H1 (cell line): ENCODE data around the gene SIRT5. TPM values are rescaled to one million over a fixed set of nuclear protein-coding genes. Genes with fewer than 3 reads are reported as not detected.

ENCODE experiments used
- BRCA1 ChIP-seq: IDR thresholded peaks from 2 replicates; pipeline ENCODE4 v1.6.1; 2012; ENCODE audit warnings: low read depth, low read length, improper control_type of control experiment
- CEBPB ChIP-seq: IDR thresholded peaks from 2 replicates; pipeline ENCODE4 v1.6.1; 2012; ENCODE audit warnings: low read depth, low read length
- HDAC2 ChIP-seq, 2 experiments: fragments of 300-600 bp in 1 of 2; sonication (generic) in 1 of 2; IDR thresholded peaks; 2 replicates each; pipeline ENCODE4 v1.6.1; 2011 to 2012; ENCODE audit warnings: low read depth in 2 of 2, low read length in 2 of 2, mild to moderate bottlenecking in 2 of 2, moderate library complexity in 2 of 2, borderline replicate concordance in 1 of 2, inconsistent platforms in 1 of 2
- HDAC6 ChIP-seq: IDR thresholded peaks from one replicate; pipeline ENCODE4 v1.7.1; 2012; ENCODE audit warnings: low read depth, mild to moderate bottlenecking, inconsistent platforms, low read length, moderate library complexity
- SIN3A ChIP-seq, 2 experiments: IDR thresholded peaks in 1 of 2; conservative IDR thresholded peaks in 1 of 2; 2 replicates each; pipeline ENCODE4 v1.6.1; 2011 to 2012; ENCODE audit warnings: low read length in 2 of 2, improper control_type of control experiment in 1 of 2, low read depth in 1 of 2, mild to moderate bottlenecking in 1 of 2
- SP1 ChIP-seq: IDR thresholded peaks from 2 replicates; pipeline ENCODE4 v1.6.1; 2011; ENCODE audit warnings: low read depth, low read length
- SRF ChIP-seq: IDR thresholded peaks from 2 replicates; pipeline ENCODE4 v1.6.1; 2011; ENCODE audit warnings: mild to moderate bottlenecking, low read depth, low read length, moderate library complexity
- polyA plus RNA-seq, 7 experiments: library from polyadenylated mRNA; depleted of rRNA in 3 of 7; stranded (reverse) in 5 of 7; unstranded in 2 of 7; fragments of >200 nt in 5 of 7; fragments of 200-250 nt in 2 of 7; gene quantifications; 1 replicate in 5 of 7; 2 replicates in 1 of 7; 4 replicates in 1 of 7; pipeline versions ENCODE4 v1.2.1 to v1.2.3, GENCODE V29; 2011 to 2013; ENCODE audit warnings: missing spikeins in 2 of 7, mixed read lengths in 2 of 7
- total RNA-seq: library from RNA; stranded (reverse); fragmentation: NEBNext Ultra II Directional; extraction: Animal tissue kit (Norgen Biotek cat#: 25700); gene quantifications from 2 replicates; pipeline ENCODE4 v1.2.1, GENCODE V29; 2021
- TF ChIP-seq, protein P1 (sequence below): IDR thresholded peaks from 2 replicates; pipeline ENCODE4 v1.6.1; 2012; ENCODE audit warnings: inconsistent platforms

Gene SIRT5
- total and polyA plus RNA-seq, 2 of the 8 experiments (the other 6 are each of a cell fraction or from before 2014, with no cell fraction given), result 7.4 to 14.7 TPM

DNA sequence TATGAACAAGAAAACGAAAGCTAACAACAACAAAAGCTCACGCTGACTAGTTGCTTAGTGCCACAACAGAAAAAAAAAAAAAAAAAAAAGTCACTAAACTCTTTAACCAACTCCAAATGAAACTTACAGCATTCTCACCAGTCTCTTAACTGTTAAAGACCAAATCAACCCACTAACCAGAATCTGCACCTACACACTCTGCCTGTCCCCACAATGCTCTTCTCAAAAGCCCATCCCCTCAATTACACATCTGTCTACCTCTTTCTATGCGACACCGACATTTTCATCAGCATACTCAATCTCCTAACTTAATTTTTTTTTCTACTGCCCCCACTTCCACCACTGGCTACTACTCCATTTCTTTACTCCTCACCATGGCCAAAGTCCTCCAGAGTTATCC, 75.0 kb downstream of the SIRT5 start (continued):
- no peak for TF ChIP-seq HDAC6
- no peak for TF ChIP-seq SRF
- no peak for TF ChIP-seq HDAC2 (IDR thresholded peaks at IDR 0.05; ENCODE audit: borderline replicate concordance in 1 of 2, low read depth in 2 of 2, low read length in 2 of 2)
- TF ChIP-seq SIN3A (conservative IDR thresholded peaks at IDR 0.05 in 1 of 2, IDR thresholded peaks at IDR 0.05 in 1 of 2; ENCODE audit: low read depth in 1 of 2, low read length in 2 of 2), result no peak
- no peak for TF ChIP-seq SP1
- TF ChIP-seq CEBPB, result no peak
- no peak for TF ChIP-seq BRCA1
- TF ChIP-seq, protein P1, sequence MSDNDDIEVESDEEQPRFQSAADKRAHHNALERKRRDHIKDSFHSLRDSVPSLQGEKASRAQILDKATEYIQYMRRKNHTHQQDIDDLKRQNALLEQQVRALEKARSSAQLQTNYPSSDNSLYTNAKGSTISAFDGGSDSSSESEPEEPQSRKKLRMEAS, result no peak
